HepG2 (cell line): ENCODE data around the gene LEMD2. TPM values are rescaled to one million over a fixed set of nuclear protein-coding genes. Genes with fewer than 3 reads are reported as not detected.

Source experiments
- ARID2 ChIP-seq: sonication (generic); formaldehyde crosslinking; IDR thresholded peaks from 2 replicates; pipeline ENCODE4 v1.8.1; 2022; ENCODE audit warnings: mild to moderate bottlenecking, missing genetic modification reagents, borderline replicate concordance
- ELF3 ChIP-seq: IDR thresholded peaks from 2 replicates; pipeline ENCODE4 v1.6.1; 2016; ENCODE audit warnings: missing genetic modification reagents, missing compliant biosample characterization
- ERF ChIP-seq: IDR thresholded peaks from 2 replicates; pipeline ENCODE4 v1.6.1; 2018; ENCODE audit warnings: missing biosample characterization, missing genetic modification reagents
- HOXA3 ChIP-seq: sonication (generic); formaldehyde crosslinking; IDR thresholded peaks from 2 replicates; pipeline ENCODE4 v1.5.0; 2020; ENCODE audit warnings: missing genetic modification reagents
- HOXA9 ChIP-seq: sonication (generic); formaldehyde crosslinking; IDR thresholded peaks from 2 replicates; pipeline ENCODE4 v1.8.1; 2022; ENCODE audit warnings: missing genetic modification reagents, mild to moderate bottlenecking, moderate library complexity, borderline replicate concordance
- KDM2A ChIP-seq: sonication (generic); formaldehyde crosslinking; IDR thresholded peaks from 2 replicates; pipeline ENCODE4 v1.4.0; 2020; ENCODE audit warnings: low read depth, missing genetic modification reagents, borderline replicate concordance
- LCORL ChIP-seq, 2 experiments: fragments of 450-650 bp in 1 of 2; sonication (generic) in 1 of 2; formaldehyde crosslinking in 1 of 2; IDR thresholded peaks; 2 replicates each; pipeline versions ENCODE4 v1.5.0 to v1.6.1; 2017 to 2020; ENCODE audit warnings: antibody characterized with exemption in 1 of 2, missing genetic modification reagents in 1 of 2
- NFKB2 ChIP-seq: sonication (generic); formaldehyde crosslinking; IDR thresholded peaks from 2 replicates; pipeline ENCODE4 v1.4.0; 2020; ENCODE audit warnings: missing genetic modification reagents, borderline replicate concordance
- POLR2AphosphoS5 ChIP-seq: IDR thresholded peaks from 2 replicates; pipeline ENCODE4 v1.6.1; 2012; ENCODE audit warnings: low read depth, low read length
- RAD21 ChIP-seq: fragments of 450-650 bp; formaldehyde crosslinking; IDR thresholded peaks from 2 replicates; pipeline ENCODE4 v1.5.0; 2020; ENCODE audit warnings: mild to moderate bottlenecking
- RFXANK ChIP-seq: IDR thresholded peaks from 2 replicates; pipeline ENCODE4 v1.6.1; 2016
- THAP11 ChIP-seq: IDR thresholded peaks from 2 replicates; pipeline ENCODE4 v1.6.1; 2016; ENCODE audit warnings: missing biosample characterization, missing genetic modification reagents
- XRCC5 ChIP-seq: fragments of 200-400 bp; formaldehyde crosslinking; optimal IDR thresholded peaks from 2 replicates; pipeline ENCODE3; 2017; ENCODE audit warnings: mild to moderate bottlenecking, low read length
- ZBTB1 ChIP-seq: sonication (generic); formaldehyde crosslinking; IDR thresholded peaks from 2 replicates; pipeline ENCODE4 v1.4.0; 2020; ENCODE audit warnings: missing genetic modification reagents, borderline replicate concordance
- ZNF138 ChIP-seq: sonication (generic); formaldehyde crosslinking; IDR thresholded peaks from 2 replicates; pipeline ENCODE4 v1.5.0; 2020; ENCODE audit warnings: mild to moderate bottlenecking, low read depth, missing genetic modification reagents
- ZNF44 ChIP-seq: sonication (generic); formaldehyde crosslinking; IDR thresholded peaks from 2 replicates; pipeline ENCODE4 v1.5.1; 2020; ENCODE audit warnings: mild to moderate bottlenecking, missing genetic modification reagents
- ZZZ3 ChIP-seq: sonication (generic); formaldehyde crosslinking; IDR thresholded peaks from 2 replicates; pipeline ENCODE4 v1.4.0; 2020; ENCODE audit warnings: missing genetic modification reagents, mild to moderate bottlenecking, borderline replicate concordance
- polyA plus RNA-seq, 8 experiments: library from polyadenylated mRNA; depleted of rRNA in 3 of 8; stranded (reverse) in 7 of 8; unstranded in 1 of 8; fragments of >200 nt; fragmentation: Illumina TruSeq in 4 of 8; extraction: Trizol in 4 of 8; gene quantifications; 2 replicates each; pipeline versions ENCODE4 v1.2.1 to v1.2.3, GENCODE V29; 2011 to 2016; ENCODE audit warnings: low read depth in 4 of 8, missing spikeins in 1 of 8, mixed read lengths in 1 of 8; ENCODE audit not compliant: insufficient read depth in 1 of 8
- total RNA-seq, 5 experiments: library from RNA; depleted of rRNA; stranded (reverse); fragments of >200 nt; fragmentation: Illumina TruSeq; extraction: Trizol; gene quantifications; 2 replicates each; pipeline ENCODE4 v1.2.3, GENCODE V29; 2016; ENCODE audit warnings: low read depth in 1 of 5
- TF ChIP-seq, protein P1 (sequence below): IDR thresholded peaks from 2 replicates; pipeline ENCODE4 v1.6.1; 2018; ENCODE audit warnings: missing genetic modification reagents
- TF ChIP-seq, protein P2 (sequence below): sonication (generic); formaldehyde crosslinking; IDR thresholded peaks from 2 replicates; pipeline ENCODE4 v1.8.1; 2023; ENCODE audit warnings: mild to moderate bottlenecking, moderate library complexity, missing genetic modification reagents
- TF ChIP-seq, protein P3 (sequence below): sonication (generic); formaldehyde crosslinking; IDR thresholded peaks from 2 replicates; pipeline ENCODE4 v1.4.0; 2020; ENCODE audit warnings: missing genetic modification reagents, mild to moderate bottlenecking, borderline replicate concordance
- TF ChIP-seq, protein P4 (sequence below): sonication (generic); formaldehyde crosslinking; IDR thresholded peaks from 2 replicates; pipeline ENCODE4 v1.4.0; 2020; ENCODE audit warnings: missing genetic modification reagents
- TF ChIP-seq, protein P5 (sequence below): sonication (generic); formaldehyde crosslinking; IDR thresholded peaks from 2 replicates; pipeline ENCODE4 v1.4.0; 2020; ENCODE audit warnings: missing genetic modification reagents

LEMD2 gene
- total and polyA plus RNA-seq, 2 of the 13 experiments (the other 11 are each of a cell fraction or from before 2014, with no cell fraction given): 45.2 to 62.9 TPM

DNA sequence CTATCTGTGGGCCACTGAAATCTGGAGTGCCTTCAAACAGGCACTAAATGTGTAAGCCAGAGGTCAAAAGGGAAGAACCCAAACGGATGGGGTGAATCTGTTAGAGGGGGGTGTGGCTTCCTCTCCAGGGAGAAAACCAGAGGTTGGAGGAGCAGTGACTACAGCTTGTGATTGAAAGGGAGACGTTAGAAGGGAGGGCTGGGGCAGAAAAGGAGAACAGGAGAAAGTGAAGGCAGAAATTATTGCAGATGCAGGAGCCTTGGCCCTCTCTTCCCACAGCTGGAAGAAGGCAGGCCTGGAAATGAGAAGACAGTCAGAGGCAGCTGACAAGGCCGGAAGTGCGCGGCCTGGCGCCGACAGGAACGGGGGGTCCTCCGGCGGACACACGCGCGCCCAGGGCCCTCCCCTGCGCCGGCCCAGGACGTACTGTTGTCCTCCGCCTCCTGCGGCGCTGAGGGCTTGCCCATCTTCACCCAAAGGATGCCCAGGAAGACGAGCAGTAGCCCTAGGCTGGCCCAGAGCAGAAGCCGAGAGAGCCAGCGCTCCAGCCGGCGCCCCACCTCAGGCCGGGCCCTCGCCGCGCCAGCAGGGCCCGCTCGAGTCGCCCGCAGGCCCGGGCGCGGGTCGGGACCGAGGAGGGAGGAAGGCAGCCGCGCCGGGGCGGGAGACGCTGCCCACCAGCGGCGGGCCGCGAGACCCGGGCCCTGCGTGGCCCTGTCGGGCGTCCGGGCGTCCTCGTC, 806 bp downstream of the LEMD2 start (continued):
- TF ChIP-seq ZNF44 (peak; percentile 44; the same call in 1 of the 2 replicates), HOXA3 (CRISPR knock-in tag) (peak; percentile 74), XRCC5 (no peak), ERF (CRISPR knock-in tag) (peak; percentile 64), ZNF138 (CRISPR knock-in tag) (no peak), RAD21 (CRISPR knock-in tag) (peak; percentile 26; the same call in 1 of the 2 replicates), HOXA9 (CRISPR knock-in tag) (no peak), ELF3 (peak; percentile 63), ARID2 (CRISPR knock-in tag) (0 out of 2 replicates have a peak, but pooled peaks have one; percentile 14), LCORL (IDR thresholded peaks at IDR 0.05) (peak; percentile 49; the same call in 1 of the 2 replicates), LCORL (CRISPR knock-in tag; IDR thresholded peaks at IDR 0.05) (0 out of 2 replicates have a peak, but pooled peaks have one; percentile 36), RFXANK (CRISPR knock-in tag) (no peak), THAP11 (CRISPR knock-in tag) (peak; percentile 70), KDM2A (CRISPR knock-in tag) (peak; percentile 73), ZZZ3 (CRISPR knock-in tag) (peak; percentile 77; the same call in 1 of the 2 replicates), POLR2AphosphoS5 (peak; percentile 57; the same call in 1 of the 2 replicates), ZBTB1 (0 out of 2 replicates have a peak, but pooled peaks have one; percentile 24), NFKB2 (CRISPR knock-in tag) (peak; percentile 46; the same call in 1 of the 2 replicates)
- TF ChIP-seq, protein P1, sequence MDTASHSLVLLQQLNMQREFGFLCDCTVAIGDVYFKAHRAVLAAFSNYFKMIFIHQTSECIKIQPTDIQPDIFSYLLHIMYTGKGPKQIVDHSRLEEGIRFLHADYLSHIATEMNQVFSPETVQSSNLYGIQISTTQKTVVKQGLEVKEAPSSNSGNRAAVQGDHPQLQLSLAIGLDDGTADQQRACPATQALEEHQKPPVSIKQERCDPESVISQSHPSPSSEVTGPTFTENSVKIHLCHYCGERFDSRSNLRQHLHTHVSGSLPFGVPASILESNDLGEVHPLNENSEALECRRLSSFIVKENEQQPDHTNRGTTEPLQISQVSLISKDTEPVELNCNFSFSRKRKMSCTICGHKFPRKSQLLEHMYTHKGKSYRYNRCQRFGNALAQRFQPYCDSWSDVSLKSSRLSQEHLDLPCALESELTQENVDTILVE (CRISPR knock-in tag): peak; percentile 47; the same call in 1 of the 2 replicates
- TF ChIP-seq, protein P2, sequence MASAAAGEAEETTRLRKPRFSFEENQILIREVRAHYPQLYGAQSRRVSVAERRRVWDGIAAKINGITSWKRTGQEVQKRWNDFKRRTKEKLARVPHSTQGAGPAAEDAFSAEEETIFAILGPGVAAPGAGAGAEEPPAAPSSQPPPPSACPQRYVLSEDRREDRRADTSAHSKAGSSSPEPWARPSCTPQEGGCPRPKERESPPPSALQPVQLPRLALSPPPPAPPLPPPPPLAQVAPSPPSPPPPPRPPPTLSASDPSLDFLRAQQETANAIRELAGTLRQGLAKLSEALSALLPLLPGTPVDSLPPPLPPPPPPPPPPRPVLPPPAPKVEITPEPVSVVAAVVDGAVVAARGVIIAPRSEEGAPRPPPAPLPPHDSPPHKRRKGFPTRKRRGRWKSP (CRISPR knock-in tag): no peak
- TF ChIP-seq, protein P3, sequence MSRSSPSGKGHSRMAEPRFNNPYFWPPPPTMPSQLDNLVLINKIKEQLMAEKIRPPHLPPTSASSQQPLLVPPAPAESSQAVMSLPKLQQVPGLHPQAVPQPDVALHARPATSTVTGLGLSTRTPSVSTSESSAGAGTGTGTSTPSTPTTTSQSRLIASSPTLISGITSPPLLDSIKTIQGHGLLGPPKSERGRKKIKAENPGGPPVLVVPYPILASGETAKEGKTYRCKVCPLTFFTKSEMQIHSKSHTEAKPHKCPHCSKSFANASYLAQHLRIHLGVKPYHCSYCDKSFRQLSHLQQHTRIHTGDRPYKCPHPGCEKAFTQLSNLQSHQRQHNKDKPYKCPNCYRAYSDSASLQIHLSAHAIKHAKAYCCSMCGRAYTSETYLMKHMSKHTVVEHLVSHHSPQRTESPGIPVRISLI: no peak
- TF ChIP-seq, protein P4, sequence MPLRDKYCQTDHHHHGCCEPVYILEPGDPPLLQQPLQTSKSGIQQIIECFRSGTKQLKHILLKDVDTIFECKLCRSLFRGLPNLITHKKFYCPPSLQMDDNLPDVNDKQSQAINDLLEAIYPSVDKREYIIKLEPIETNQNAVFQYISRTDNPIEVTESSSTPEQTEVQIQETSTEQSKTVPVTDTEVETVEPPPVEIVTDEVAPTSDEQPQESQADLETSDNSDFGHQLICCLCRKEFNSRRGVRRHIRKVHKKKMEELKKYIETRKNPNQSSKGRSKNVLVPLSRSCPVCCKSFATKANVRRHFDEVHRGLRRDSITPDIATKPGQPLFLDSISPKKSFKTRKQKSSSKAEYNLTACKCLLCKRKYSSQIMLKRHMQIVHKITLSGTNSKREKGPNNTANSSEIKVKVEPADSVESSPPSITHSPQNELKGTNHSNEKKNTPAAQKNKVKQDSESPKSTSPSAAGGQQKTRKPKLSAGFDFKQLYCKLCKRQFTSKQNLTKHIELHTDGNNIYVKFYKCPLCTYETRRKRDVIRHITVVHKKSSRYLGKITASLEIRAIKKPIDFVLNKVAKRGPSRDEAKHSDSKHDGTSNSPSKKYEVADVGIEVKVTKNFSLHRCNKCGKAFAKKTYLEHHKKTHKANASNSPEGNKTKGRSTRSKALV (CRISPR knock-in tag): peak; percentile 57; the same call in 1 of the 2 replicates
- TF ChIP-seq, protein P5, sequence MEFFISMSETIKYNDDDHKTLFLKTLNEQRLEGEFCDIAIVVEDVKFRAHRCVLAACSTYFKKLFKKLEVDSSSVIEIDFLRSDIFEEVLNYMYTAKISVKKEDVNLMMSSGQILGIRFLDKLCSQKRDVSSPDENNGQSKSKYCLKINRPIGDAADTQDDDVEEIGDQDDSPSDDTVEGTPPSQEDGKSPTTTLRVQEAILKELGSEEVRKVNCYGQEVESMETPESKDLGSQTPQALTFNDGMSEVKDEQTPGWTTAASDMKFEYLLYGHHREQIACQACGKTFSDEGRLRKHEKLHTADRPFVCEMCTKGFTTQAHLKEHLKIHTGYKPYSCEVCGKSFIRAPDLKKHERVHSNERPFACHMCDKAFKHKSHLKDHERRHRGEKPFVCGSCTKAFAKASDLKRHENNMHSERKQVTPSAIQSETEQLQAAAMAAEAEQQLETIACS: peak; percentile 58; the same call in 1 of the 2 replicates
